Measurements from ENCODE around the gene UBE2D4. TPM values are rescaled to one million over a fixed set of nuclear protein-coding genes. Genes with fewer than 3 reads are reported as not detected.
"Not testable (repeated sequence)": the region's sequence is repeated elsewhere in the genome, so short reads cannot be mapped to it uniquely, and the experiment has no call there.

Gene UBE2D4
- total RNA-seq, 1 experiment from 2014 or later, result 11.8 TPM

DNA sequence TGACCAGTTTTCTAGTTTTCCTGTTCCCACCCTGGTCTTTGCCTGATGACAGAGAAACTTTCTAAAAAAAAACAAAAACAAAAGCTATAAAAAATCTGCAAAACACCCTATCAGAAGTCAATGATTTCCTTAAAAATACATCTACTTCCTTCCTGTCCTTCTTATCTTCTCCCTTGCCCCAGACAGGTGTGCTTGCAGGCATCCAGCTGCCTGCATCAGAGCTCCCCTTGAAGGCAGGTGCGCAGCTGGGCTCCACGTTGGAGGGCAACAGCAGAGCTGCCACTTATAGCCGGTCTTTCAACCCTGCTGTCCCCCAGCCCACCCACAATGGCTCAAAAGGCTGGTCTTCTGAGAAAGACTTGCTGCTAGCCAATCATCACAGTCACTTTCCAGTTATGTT is 29.8 kb downstream of the UBE2D4 start:
- H3K27me3 ChIP-seq (replicated peaks; ENCODE audit: insufficient read depth, low read depth, low read length, poor library complexity), result no peaks in the 10 kb centered on the region
- H3K36me3 ChIP-seq (ENCODE audit: insufficient read depth, low read length, poor library complexity, severe bottlenecking), result no peaks in the 10 kb centered on the region
- no peaks in the 10 kb centered on the region for H3K9me3 ChIP-seq (ENCODE audit: low read depth, low read length, poor library complexity, severe bottlenecking)
- intact Hi-C loops (cut with micrococcal nuclease; ENCODE audit: unreplicated experiment), result no loop called here
- POLR2A ChIA-PET (ENCODE audit: low non-redundant PET), result no interaction called here
- no TSS peak for BruUV-seq (replicated peaks)
- no peak for TF ChIP-seq EZH2 (IDR thresholded peaks at IDR 0.05; ENCODE audit: borderline replicate concordance, low read depth, low read length, poor library complexity, severe bottlenecking)
- TF ChIP-seq, protein P1, sequence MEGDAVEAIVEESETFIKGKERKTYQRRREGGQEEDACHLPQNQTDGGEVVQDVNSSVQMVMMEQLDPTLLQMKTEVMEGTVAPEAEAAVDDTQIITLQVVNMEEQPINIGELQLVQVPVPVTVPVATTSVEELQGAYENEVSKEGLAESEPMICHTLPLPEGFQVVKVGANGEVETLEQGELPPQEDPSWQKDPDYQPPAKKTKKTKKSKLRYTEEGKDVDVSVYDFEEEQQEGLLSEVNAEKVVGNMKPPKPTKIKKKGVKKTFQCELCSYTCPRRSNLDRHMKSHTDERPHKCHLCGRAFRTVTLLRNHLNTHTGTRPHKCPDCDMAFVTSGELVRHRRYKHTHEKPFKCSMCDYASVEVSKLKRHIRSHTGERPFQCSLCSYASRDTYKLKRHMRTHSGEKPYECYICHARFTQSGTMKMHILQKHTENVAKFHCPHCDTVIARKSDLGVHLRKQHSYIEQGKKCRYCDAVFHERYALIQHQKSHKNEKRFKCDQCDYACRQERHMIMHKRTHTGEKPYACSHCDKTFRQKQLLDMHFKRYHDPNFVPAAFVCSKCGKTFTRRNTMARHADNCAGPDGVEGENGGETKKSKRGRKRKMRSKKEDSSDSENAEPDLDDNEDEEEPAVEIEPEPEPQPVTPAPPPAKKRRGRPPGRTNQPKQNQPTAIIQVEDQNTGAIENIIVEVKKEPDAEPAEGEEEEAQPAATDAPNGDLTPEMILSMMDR (conservative IDR thresholded peaks at IDR 0.05; ENCODE audit: low read depth, low read length), result no peak
- no peak overlapping the region for H3K4me3 ChIP-seq (ENCODE audit: low read depth, low read length, poor library complexity, severe bottlenecking)
- H3K4me1 ChIP-seq (ENCODE audit: insufficient read depth, low read length, poor library complexity, severe bottlenecking), result no peaks in the 10 kb centered on the region
- CTCF ChIA-PET, result no interaction called here
- DNase-seq (ENCODE audit: low spot score), result no peak
- H3K27ac ChIP-seq (ENCODE audit: low read depth, low read length, poor library complexity, severe bottlenecking), result no peak overlapping the region

GRCh38 chr7:43960933-43961332 is 34.7 kb downstream of the UBE2D4 start:
- no peaks in the 10 kb centered on the region for H3K27me3 ChIP-seq (replicated peaks; ENCODE audit: insufficient read depth, low read depth, low read length, poor library complexity)
- intact Hi-C loops (cut with micrococcal nuclease; ENCODE audit: unreplicated experiment), result no loop called here
- CTCF ChIA-PET, result no interaction called here
- no peaks in the 10 kb centered on the region for H3K9me3 ChIP-seq (ENCODE audit: low read depth, low read length, poor library complexity, severe bottlenecking)
- BruUV-seq (replicated peaks), result no TSS peak
- POLR2A ChIA-PET (ENCODE audit: low non-redundant PET), result no interaction called here
- no peaks in the 10 kb centered on the region for H3K4me1 ChIP-seq (ENCODE audit: insufficient read depth, low read length, poor library complexity, severe bottlenecking)
- TF ChIP-seq, protein P1 (conservative IDR thresholded peaks at IDR 0.05; ENCODE audit: low read depth, low read length), result no peak
- TF ChIP-seq EZH2 (IDR thresholded peaks at IDR 0.05; ENCODE audit: borderline replicate concordance, low read depth, low read length, poor library complexity, severe bottlenecking), result no peak
- DNase-seq (ENCODE audit: low spot score), result no peak
- H3K27ac ChIP-seq (ENCODE audit: low read depth, low read length, poor library complexity, severe bottlenecking), result no peak overlapping the region
- no peaks in the 10 kb centered on the region for H3K36me3 ChIP-seq (ENCODE audit: insufficient read depth, low read length, poor library complexity, severe bottlenecking)
- H3K4me3 ChIP-seq (ENCODE audit: low read depth, low read length, poor library complexity, severe bottlenecking), result no peak overlapping the region

DNA sequence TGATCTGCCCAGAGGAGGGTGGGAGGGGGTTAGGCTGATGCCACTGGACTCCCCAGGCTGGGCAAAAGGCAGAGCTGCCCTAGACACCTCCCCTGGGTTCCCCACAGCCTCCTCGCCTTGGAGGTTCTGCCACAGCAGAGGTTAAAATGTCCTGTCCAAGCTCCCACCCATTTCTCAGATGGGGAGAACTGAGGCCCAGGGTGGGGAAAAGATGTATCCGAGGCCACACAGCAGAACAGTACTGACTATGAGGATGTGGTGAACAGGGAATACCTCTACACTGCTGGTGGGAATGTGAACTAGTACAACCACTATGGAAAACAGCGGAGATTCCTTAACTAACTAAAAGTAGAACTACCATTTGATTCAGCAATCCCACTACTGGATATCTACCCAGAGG is 40.2 kb downstream of the UBE2D4 start:
- H3K27me3 ChIP-seq (replicated peaks; ENCODE audit: insufficient read depth, low read depth, low read length, poor library complexity); H3K4me1 ChIP-seq (ENCODE audit: insufficient read depth, low read length, poor library complexity, severe bottlenecking); DNase-seq (ENCODE audit: low spot score); H3K9me3 ChIP-seq (ENCODE audit: low read depth, low read length, poor library complexity, severe bottlenecking); H3K4me3 ChIP-seq (ENCODE audit: low read depth, low read length, poor library complexity, severe bottlenecking); POLR2A ChIA-PET (ENCODE audit: low non-redundant PET); BruUV-seq (replicated peaks); CTCF ChIA-PET; intact Hi-C loops (cut with micrococcal nuclease; ENCODE audit: unreplicated experiment); H3K36me3 ChIP-seq (ENCODE audit: insufficient read depth, low read length, poor library complexity, severe bottlenecking); H3K27ac ChIP-seq (ENCODE audit: low read depth, low read length, poor library complexity, severe bottlenecking): not testable (repeated sequence)

- BruUV-seq (replicated peaks); H3K27ac ChIP-seq (ENCODE audit: low read depth, low read length, poor library complexity, severe bottlenecking); DNase-seq (ENCODE audit: low spot score); H3K27me3 ChIP-seq (replicated peaks; ENCODE audit: insufficient read depth, low read depth, low read length, poor library complexity); CTCF ChIA-PET; intact Hi-C loops (cut with micrococcal nuclease; ENCODE audit: unreplicated experiment); H3K36me3 ChIP-seq (ENCODE audit: insufficient read depth, low read length, poor library complexity, severe bottlenecking); H3K9me3 ChIP-seq (ENCODE audit: low read depth, low read length, poor library complexity, severe bottlenecking); H3K4me3 ChIP-seq (ENCODE audit: low read depth, low read length, poor library complexity, severe bottlenecking); H3K4me1 ChIP-seq (ENCODE audit: insufficient read depth, low read length, poor library complexity, severe bottlenecking): not testable (repeated sequence)
- POLR2A ChIA-PET (ENCODE audit: low non-redundant PET), result interaction anchor here (0.5 kb wide), 1 partner anchor 40 kb away, joined by 4 read pairs; no protein-coding TSS in a partner anchor
These were observed 42.2 kb downstream of the UBE2D4 start for GRCh38 chr7:43968172-43969040.

DNA sequence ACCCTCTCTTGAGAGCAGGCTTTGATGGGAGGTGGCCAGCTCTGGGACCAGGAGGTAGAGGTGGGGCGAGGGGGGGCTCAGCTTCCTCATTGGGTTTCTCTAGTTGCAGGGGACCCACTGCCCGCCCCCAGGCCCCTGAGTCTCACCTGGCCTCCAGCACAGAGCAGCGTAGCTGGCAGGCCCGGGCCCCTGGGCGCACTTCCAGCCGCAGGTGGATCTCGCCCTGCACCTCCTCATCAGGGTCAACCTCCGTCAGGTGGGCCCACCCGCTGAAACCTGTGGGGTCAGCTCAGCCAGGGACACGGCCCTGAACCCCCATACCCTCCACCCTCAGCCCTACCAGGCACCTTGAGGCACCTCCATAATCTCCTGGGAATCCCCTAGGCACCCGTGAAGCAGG is 43.4 kb downstream of the UBE2D4 start:
- H3K27me3 ChIP-seq (replicated peaks; ENCODE audit: insufficient read depth, low read depth, low read length, poor library complexity); BruUV-seq (replicated peaks); intact Hi-C loops (cut with micrococcal nuclease; ENCODE audit: unreplicated experiment): not testable (repeated sequence)

DNA sequence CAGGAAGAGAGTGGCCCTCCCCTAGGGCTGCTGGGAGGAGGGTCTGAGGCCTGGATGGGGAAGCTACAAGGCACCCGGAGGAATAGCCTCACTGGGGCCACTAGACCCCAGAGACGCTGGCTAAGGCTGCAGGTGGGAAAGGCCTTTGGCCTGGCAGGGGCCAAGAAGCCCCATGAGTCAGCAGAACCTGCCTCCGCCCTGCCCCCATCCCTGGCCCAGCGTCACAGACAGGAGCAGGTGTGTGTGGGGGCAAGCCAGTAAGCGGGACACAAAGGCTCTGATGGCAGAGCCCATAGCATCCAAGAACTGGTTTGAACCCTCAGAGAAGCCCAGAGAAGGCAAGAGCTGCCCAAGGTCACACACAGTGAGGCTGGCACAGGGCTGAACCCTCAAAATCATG is 44.5 kb downstream of the UBE2D4 start:
- DNase-seq (ENCODE audit: low spot score); H3K9me3 ChIP-seq (ENCODE audit: low read depth, low read length, poor library complexity, severe bottlenecking); H3K27me3 ChIP-seq (replicated peaks; ENCODE audit: insufficient read depth, low read depth, low read length, poor library complexity); H3K4me1 ChIP-seq (ENCODE audit: insufficient read depth, low read length, poor library complexity, severe bottlenecking); H3K4me3 ChIP-seq (ENCODE audit: low read depth, low read length, poor library complexity, severe bottlenecking); H3K27ac ChIP-seq (ENCODE audit: low read depth, low read length, poor library complexity, severe bottlenecking); POLR2A ChIA-PET (ENCODE audit: low non-redundant PET); BruUV-seq (replicated peaks); H3K36me3 ChIP-seq (ENCODE audit: insufficient read depth, low read length, poor library complexity, severe bottlenecking); CTCF ChIA-PET; intact Hi-C loops (cut with micrococcal nuclease; ENCODE audit: unreplicated experiment): not testable (repeated sequence)

More for the DNA sequence above, 43.4 kb downstream of the UBE2D4 start:
- CTCF ChIA-PET; POLR2A ChIA-PET (ENCODE audit: low non-redundant PET); H3K4me3 ChIP-seq (ENCODE audit: low read depth, low read length, poor library complexity, severe bottlenecking); H3K27ac ChIP-seq (ENCODE audit: low read depth, low read length, poor library complexity, severe bottlenecking); H3K9me3 ChIP-seq (ENCODE audit: low read depth, low read length, poor library complexity, severe bottlenecking); H3K4me1 ChIP-seq (ENCODE audit: insufficient read depth, low read length, poor library complexity, severe bottlenecking); H3K36me3 ChIP-seq (ENCODE audit: insufficient read depth, low read length, poor library complexity, severe bottlenecking); DNase-seq (ENCODE audit: low spot score): not testable (repeated sequence)
